CD4-positive, alpha-beta T cell treated with Interleukin-6 for 4 hours (primary cell): ENCODE data around the gene HINT3.
"Not testable (repeated sequence)": the region's sequence is repeated elsewhere in the genome, so short reads cannot be mapped to it uniquely, and the experiment has no call there.

Experiments
- DNase-seq: peaks from one replicate; pipeline ENCODE4 v3.0.0-alpha.2; 2020; ENCODE audit warnings: mixed read lengths

Gene HINT3

DNA sequence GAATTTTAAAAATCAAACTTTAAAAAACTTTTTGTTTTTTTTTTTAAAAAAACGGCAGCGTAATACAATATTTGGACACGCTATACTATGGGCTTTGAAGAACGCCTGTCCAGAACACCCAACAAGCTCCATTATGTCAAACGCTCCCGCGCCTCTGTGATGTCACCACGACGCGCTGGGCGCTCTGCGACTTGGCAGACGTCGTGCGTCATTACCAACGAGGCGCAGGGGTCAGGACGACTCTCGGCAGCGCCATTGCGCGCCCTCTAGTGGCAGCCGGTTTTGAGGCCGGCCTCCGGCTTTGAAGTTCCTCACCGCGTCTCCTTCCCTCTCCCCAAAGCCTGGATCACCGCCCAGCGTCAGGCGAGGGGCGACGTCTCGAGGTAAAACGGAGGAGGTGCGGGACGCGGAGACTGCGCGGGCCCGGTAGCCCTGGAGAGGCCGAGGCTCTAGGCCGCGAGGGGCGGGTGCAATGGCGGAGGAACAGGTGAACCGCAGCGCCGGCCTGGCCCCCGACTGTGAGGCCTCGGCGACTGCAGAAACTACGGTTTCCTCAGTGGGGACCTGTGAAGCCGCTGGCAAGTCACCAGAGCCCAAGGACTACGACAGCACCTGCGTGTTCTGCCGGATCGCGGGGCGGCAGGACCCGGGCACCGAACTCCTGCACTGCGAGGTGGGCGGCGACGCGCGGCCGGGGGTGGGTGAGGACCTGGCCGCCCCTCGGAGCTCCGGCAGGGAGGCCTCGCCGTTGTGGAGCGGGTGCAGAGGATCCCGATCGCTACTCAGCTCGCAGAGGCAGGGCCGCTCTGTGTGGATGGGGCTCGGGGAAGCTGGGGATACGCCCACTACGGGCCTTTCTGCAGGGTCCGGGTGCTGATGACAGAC, at the start of gene HINT3:
Gene HINT3, plus strand, starts transcription at position 265 of the 885 bp plus-strand sequence. Its CDS starts 208 bp downstream, at position 473.
- peak; percentile 99 for DNase-seq

DNA sequence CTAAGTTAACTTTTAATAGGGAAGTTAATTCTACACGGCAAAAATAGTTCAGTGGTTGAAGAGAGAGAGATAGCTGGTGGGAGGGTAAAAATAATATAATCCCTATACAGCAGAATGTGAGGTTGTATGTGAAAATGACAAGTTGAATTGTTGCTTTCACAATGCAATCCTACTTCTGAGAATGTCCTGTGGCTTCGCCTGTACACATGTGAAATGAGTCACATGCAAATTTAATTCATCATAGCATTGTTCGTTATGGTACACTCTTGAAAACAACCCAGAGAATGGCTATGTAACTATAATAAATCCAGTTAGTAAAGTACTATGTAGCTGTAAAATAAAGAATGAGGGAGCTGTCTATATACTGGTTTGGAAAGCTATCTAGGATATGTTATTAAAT, 46.0 kb upstream of the HINT3 start:
- DNase-seq = no peak

DNA sequence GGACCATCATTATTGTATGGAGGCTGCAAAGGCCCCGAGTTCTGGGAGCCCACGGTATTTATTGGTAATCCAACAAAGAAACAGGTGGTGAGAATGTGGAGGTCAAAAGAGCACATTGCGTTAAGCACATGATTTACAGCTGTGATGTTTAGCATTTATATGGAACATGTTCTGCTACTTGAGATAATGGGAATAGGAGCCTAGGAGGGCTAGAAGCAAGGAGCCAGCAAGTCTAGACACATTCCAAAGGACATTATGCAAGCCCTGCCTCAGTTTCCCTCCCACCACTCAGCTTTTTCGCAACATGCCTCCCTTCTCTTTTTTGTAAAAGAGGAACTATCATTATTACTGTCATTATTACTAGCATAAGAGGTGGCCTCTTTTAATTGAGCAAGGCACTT, 45.5 kb upstream of the HINT3 start:
- not testable (repeated sequence) for DNase-seq

DNA sequence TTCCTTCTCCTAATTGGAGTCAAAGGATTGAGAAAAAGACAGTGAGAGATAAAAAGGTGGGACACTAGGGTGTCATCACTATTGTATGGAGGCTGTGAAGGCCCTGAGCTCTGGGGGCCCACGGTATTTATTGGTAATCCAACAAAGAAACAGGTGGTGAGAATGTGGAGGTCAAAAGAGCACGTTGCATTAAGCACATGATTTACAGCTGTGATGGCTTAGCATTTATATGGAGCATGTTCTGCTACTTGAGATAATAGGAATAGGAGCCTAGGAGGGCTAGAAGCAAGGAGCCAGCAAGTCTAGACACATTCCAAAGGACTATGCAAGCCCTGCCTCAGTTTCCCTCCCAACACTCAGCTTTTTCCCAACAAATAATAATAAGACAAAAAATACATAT, 44.1 kb upstream of the HINT3 start:
- not testable (repeated sequence) for DNase-seq

DNA sequence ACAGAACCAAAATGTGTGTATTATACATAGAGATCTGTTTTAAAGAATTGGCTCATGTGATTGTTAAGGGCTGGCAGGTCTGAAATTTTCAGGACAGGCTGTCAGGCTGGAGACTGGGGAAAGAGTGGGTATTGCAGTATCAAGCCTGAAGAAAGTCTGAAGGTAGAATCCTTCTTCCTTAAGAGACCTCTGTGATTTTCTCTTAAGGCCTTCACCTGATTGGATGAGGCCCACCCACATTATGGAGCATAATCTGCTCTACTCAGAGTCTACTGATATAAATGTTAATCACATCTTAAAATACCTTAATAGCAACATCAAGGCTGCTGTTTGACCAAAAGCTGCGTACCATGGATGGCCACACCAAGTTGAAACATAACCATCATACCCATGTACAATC, 43.4 kb upstream of the HINT3 start:
- no peak for DNase-seq

DNA sequence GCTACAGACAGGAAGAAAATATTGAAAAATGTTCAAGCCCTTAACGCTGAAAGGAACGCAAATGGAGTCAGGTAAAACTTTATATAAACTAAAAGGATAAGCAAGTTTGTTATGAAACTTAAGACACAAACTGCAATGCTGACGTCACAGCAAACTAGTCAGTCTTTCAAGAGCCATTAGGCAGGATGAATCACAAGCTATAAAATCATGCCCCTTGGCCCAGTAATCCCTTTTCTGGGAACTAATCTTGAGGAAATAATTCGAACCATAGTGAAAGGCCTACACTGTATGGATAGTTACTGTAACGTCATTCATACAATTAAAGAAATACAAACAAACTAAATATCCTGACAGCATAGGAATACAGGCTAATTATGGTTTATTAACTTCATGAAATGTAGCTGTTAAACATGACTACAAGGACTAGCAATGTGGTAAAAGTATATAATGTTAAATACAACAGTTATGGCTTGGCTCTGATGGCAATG, 42.7 kb upstream of the HINT3 start:
- DNase-seq = no peak

DNA sequence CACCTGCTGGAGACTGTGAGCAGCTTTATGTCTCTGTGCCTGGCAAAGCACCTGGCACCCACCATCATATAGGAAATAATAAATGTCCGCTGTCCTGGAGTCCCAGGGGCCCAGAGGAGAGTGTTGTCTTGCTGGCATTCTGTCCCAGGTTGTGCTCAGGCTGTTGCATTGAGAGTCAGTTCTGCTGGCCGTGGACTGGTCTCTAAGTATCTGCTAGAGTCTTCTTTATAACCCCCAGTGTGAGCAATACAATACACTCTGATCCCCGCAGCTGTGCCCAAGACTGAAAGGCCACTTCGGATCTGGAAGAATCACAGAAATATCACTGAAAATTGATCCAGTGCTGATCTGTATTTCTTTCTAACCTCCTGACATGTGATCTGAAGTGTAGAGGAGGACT, 38.3 kb upstream of the HINT3 start:
- DNase-seq = no peak

DNA sequence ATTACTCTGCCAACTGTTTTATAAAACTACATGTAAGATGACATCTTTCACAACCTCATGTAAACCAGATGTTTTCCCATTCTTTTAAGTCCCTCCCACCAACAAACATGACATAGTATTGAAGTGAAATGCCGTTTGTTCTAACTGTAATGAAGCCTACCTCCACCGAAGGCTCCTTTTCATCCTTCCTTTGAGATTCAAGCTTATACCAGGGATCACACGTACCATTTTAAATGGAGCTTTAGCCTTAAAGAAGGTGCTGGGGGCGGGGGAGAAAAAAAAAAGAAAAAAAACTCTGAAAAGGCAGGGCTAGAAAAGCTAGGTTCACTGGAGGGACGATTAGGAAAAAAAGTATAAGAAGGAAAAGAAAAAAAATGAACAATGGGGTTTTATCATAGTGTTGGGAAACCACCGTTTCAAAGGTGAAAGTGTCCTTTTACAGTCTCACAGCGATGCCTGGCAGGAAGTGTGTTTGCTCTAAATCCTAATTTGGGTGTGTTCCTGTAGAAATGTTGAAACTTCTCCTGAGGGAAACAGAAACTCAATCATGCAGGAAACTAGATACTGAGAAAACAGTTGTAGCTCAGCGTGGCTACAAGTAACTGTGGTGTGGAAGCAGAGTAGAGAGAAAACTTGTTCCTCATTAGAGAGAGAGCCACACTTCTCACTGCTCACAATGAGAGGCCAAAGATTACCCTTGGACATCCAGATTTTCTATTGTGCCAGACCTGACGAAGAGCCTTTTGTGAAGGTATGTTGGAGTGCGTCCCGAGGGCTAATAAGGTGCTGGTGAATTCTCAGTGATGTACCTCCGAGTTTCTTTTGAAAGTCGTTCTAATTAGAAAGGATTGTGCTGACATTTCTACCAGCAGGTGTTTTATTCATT, 37.6 kb upstream of the HINT3 start:
- DNase-seq = peak; percentile 21

DNA sequence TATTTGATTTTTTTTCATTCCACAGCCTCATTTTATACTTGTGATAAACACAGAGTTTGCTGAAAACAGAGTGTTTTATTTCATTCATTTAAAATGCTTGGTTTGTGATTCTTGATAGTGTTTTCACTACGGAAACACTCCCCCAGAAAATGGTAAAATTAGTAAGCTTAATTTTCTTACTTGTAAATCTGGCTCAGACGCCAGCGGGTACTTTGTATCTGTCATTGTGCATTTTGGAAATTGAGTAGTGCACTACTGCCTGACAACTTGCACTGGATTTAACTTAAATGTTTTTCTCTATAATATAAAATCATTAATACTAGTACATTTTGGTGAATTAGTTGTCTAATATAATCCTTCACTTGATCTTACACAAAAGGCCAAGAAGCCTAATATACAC, 37.0 kb upstream of the HINT3 start:
- no peak for DNase-seq

DNA sequence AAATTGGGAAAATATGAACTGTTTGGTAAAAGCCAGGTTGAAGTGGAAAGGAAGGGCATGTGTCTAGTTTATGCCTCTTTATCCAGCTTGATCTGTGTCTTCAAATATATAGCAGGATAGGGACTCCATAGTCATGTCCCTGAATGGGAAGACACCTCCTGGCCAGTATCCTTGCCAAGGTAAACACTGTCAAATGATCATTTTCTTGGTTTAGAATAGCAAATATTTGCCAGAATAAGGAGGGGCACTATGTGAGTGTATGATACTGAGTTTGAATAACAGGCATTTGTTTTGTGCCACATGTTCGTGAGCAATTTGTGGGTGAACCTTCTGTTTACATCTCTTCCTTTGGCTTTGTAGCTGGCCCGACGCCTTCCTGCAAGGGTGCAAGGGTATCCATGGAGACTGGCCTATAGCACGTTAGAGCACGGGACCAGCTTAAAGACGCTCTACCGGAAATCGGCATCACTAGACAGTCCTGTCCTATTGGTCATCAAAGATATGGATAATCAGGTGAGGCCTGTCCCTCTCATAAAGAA, 34.2 kb upstream of the HINT3 start:
- no peak for DNase-seq

DNA sequence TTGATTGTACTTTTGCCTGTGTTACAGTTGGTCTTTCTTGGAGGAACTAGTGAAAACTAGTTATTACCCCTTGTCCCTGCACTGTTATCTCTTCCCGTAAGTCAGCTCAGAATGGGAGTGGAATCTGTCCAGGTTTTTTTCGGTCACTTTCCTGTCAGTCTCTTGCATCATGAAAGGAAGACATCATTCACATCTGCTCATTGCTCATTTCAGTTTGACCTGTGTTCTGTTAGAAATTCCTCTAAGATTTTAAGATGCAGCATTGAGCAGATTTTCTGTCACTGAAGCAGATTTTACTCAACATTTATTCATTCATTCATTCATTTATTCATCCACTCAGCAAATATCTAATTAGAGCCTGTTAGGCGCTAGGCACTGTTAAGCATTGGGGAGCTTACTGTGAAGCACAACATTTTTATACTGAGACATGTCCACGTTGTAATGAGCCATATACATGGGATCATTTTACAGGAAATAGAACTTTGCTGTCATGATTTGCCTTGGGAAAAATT, 33.1 kb upstream of the HINT3 start:
- no peak for DNase-seq

DNA sequence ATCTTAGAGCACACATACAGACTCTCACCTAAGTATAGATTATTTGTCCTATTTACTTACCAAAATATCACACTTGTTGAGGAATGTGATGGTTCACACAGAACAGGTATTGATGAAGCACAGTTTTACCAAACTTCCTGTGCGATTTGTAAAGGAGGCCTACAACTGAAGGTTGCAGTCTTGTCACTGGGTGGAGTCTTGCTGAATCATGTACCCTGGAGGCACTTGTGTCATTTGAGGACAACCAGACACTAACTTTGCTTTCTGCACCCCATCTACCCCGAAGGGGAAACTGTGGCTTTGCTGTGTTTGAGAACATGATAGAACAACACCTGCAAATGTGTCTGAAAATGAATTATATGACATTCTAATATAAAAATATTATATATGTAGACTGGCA, 32.4 kb upstream of the HINT3 start:
- no peak for DNase-seq

DNA sequence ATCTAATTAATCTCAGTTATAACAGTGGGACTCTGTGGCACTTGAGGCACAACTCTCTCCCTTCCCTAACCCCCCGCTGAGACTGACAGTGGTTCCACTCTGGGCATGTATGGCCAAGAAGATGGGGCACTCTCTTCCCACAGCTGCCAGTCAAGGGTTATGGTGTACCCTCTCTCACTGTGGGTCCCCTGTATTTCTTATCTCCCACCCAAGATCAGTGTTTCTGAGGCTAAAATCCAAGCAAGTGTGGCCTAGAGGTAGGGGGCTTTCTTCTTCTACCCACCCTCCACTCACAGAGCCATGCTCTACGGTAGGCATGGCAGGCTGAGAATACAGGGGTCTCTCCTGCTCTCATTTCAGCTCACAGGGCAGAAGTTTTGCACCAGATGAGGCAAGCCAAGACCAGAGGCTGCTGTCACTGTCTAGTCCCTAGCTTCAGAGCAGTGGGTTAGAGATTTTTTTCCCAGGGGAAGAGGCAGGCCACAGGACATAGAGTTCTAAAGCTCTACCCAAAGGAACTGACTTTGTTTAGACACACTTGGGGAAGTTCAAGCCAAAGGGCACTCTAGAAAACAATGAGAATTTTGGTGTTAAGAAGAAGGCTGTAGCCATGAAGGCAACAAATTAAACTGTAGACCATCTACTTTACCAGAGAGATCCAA, 31.7 kb upstream of the HINT3 start:
- no peak for DNase-seq

DNA sequence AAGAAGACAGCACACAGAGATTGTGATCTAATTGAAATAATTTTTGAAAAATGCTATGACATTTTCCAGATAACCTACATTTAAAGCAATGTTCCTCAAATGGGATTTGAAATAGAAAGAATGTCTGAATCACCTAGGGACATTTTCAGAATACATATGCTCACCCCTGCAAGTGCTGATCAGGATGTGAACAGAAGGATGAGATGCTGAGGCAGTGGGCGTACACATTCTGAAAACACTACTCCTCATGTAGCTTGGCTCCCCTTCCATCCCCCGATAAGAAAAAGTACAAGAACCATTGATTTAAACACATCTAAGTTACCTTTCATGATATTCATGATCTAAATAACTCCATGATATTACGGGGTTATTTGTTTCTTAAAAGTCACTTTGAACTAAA, 29.9 kb upstream of the HINT3 start:
- no peak for DNase-seq

DNA sequence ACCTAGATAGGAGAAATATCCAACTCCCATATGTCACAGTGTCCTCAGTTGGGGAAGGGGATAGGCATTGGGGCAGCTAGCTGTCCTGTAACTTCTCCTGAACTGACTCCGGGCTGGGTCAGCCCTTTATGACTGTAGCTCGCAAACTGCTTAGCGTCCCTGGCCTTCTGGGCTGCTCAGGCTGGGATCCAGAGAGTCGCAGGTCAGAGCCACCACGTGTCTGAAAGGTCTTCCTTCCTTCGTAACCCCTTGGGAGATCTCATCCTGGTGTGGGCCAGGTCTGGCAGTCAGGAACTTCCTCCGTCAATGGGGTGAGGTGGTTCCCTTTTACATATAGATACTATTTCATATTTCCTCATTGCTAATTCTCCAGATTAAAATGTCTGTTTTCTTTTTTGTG, 28.8 kb upstream of the HINT3 start:
- DNase-seq = no peak

DNA sequence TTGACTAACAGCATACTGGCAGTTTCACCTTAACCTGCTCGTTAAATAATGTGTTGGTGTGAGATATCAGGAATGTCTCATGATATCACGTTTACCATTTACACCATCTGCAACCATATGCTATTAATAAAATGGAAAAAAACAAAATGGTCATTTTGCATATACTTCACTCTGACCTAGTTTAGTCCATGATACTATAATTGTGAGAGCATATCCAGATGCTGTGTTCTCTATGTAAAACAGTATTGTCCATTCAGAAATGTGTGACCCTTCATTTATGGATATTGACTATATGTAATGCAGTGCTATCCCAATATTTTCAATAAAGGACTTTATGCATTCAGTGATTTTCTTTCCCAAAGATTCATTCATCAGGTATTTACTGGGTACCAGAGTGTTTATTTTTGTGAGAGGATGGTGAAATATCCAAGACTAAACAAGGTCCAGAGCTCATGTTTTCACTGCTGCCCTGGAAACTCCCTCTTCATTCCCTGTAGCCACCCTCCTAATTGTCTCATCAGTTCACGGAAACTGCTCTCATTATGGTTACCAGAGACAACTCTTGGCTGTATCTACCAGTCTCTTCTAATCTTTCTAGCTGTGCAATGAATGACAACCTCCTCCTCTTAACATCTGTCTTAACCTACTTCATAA, 25.7 kb upstream of the HINT3 start:
- no peak for DNase-seq

DNA sequence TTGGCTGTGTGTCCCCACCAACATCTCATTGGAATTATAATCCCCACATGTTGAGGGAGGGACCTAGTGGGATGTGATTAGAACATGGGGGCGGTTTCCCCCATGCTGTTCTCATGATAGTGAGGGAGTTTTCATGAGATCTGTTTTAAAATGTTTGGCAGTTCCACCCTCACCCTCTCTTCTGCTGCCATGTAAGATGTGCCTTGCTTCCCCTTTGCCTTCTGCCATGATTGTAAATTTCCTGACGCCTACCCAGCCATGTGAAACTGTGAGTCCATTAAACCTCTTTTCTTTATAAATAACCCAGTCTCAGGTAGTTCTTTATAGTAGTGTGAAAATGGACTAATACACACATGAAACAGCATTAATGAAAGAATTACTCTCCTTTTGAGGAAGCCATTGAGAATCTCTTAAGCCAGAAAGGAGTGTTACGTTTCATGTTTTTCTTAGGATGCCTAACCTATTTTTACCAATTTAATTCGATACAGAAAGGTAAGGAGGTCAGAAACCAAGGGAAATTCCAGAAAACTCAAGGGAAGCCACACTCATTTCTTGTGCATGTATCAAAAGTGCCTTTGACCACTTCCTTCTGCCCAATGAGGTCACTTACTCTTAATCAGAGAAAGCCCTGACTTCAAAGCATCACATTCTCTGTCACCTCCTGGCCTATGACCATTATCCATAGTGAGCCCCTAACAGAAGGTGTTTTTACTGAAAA, 24.7 kb upstream of the HINT3 start:
- DNase-seq = no peak

DNA sequence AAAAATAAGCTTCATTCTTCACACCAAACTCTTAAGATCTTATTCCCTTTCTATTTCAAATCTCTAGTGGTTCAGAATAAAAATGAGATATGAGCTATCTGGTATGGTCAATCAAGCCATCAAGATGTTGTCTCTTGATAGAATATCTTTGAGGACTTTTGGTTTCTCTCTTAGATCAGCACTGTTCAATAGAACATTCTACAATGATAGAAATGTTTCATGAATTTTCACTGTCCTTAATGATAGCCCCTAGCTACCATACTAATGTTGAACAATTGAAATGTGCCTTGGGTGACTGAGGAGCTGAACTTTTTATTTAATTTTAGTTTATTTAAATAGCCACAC, 24.1 kb upstream of the HINT3 start:
- DNase-seq = no peak

DNA sequence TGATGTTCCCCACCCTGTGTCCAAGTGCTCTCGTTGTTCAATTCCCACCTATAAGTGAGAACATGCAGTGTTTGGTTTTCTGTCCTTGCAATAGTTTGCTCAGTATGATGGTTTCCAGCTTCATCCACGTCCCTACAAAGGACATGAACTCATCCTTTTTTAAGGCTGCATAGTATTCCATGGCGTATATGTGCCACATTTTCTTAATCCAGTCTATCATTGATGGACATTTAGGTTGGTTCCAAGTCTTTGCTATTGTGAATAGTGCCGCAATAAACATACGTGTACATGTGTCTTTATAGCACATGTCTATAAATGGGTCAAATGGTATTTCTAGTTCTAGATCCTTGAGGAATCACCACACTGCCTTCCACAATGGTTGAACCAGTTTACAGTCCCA, 21.1 kb upstream of the HINT3 start:
- DNase-seq = not testable (repeated sequence)

DNA sequence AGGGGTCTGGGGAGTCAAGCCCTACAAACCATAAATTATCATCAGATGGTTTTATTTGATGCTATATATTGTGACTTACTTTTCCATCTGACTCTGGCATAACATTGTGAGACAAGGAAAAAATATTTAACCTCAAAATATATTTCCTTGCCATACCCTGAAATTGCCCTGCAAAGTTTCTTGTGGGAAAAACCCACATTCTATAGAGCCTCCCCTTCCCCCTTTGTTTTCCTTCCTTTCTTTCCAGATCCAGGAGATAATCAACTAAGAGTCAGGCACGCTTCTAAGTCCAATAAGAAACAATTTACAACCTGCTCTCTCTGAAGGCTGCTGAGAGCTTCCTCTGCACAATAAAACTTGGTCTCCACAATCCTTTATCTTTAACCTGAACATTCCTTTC, 17.5 kb upstream of the HINT3 start:
- DNase-seq = no peak

DNA sequence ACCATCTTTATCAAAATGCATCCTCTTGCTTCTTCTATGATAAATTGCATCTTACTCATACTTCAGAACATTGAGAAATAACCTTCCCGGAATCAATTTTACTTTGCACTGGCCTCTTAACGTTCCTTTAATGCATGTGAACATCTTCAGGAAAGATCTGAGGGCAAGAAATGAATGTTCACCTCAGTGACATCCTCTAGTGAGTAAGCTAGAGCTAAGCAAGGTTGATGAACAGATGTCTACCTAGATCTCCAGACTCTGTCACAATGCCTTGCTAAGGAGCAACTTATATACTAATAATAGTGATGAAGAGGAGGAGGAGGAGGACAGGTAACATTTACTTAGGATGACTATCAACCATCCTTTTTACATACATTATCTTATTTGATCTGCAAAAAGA, 16.8 kb upstream of the HINT3 start:
- DNase-seq = no peak
